ENCODE results near the gene EVPL. TPM values are rescaled to one million over a fixed set of nuclear protein-coding genes. Genes with fewer than 3 reads are reported as not detected.
"Not testable (repeated sequence)": the region's sequence is repeated elsewhere in the genome, so short reads cannot be mapped to it uniquely, and the experiment has no call there.

Gene EVPL
- polyA plus RNA-seq (2012; ENCODE audit: insufficient read depth, insufficient read length), result 3.5 TPM

GRCh38 chr17:76027159-76027839 lies at the start of gene EVPL:
Gene EVPL (minus strand): TSS chr17:76027306. CDS start chr17:76027198, 108 bp downstream.
- no peak within 1 kb of the TSS for H3K4me3 ChIP-seq (ENCODE audit: low read length)
- no peak for DNase-seq (ENCODE audit: low read depth, low spot score)

DNA sequence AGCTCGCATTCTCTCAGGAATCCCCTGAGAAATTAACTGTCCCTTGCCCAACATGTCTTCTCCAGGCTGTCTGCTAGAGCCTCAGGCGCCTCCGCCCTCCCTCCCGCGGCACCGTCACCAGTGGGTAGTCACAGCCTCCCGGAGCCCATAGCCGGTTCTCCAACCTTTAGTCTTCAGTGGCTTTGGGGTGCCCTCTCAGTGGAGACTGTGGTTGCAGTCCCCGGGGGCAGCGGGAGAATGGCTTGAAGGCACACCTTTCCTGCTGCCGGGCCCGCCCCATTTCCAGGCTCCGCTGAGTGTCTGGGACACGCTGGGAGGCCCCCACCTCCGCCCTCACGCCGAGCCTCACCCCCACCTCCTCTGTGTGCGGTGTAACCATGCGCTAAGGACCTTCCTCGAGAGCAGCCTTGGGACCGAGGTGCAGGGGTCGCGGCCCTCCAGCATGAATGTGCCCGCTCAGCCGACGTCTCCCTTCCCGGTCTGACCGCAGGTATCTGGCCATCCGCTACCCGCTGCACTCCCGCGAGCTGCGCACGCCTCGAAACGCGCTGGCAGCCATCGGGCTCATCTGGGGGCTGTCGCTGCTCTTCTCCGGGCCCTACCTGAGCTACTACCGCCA lies 49.1 kb upstream of the EVPL start:
- DNase-seq (ENCODE audit: low read depth, low spot score), result no peak
- no peak overlapping the region for H3K4me3 ChIP-seq (ENCODE audit: low read length)

DNA sequence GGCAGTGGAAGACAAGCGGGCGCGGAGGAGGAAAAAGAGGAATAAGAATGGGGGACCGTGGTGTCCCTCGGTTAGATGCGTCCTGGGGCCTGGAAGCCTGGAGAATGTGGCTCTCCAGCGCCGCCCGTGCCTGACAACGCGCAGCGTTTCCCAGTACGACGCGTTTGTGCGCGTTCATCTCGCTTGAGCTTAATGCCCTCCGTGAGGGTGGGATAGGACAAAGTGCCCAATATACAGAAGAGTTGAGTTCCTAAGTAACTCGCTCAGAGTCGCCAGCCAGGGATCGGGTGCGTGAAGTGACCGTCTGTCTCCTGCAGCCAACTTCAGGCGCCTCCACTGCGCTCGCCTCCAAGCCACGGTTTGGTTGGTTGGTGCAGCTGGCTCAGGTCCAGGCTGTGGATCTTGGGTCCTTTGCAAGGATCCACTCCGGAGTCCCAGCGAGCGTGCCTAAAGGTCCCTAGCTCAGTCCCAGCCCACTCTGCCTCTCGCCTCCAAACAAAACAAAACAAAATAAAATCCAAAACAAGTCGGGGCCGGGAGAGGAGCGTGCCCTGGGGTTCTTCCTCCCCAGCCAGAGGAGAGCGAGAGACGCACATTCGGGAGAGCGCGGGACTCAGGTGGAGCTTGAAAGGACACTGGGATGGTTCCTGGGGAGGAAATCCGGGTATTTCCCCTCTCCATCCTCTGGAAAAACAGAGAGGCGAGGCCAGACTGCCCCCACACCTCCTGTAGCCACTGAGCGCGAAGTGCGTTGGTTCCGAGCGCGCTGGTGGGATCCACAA lies 48.4 kb upstream of the EVPL start:
- no peak for DNase-seq (ENCODE audit: low read depth, low spot score)
- H3K4me3 ChIP-seq (ENCODE audit: low read length), result no peak overlapping the region

GRCh38 chr17:76074390-76075363 lies 47.6 kb upstream of the EVPL start, which contains the start of gene GALR2:
Gene GALR2 (plus strand): TSS chr17:76074781. CDS start chr17:76074884, 103 bp downstream.
- no peak for DNase-seq (ENCODE audit: low read depth, low spot score)
- H3K4me3 ChIP-seq (ENCODE audit: low read length), result no peak within 1 kb of the TSS

- H3K4me3 ChIP-seq (ENCODE audit: low read length), result peak within 1 kb of the TSS; percentile 69
- peak; percentile 83 for DNase-seq (ENCODE audit: low read depth, low spot score)
Observed at GRCh38 chr17:76072148-76072858, 45.2 kb upstream of the EVPL start, which contains the start of gene SRP68. Gene SRP68 (minus strand): TSS chr17:76072517. CDS start chr17:76072491, 26 bp downstream.

DNA sequence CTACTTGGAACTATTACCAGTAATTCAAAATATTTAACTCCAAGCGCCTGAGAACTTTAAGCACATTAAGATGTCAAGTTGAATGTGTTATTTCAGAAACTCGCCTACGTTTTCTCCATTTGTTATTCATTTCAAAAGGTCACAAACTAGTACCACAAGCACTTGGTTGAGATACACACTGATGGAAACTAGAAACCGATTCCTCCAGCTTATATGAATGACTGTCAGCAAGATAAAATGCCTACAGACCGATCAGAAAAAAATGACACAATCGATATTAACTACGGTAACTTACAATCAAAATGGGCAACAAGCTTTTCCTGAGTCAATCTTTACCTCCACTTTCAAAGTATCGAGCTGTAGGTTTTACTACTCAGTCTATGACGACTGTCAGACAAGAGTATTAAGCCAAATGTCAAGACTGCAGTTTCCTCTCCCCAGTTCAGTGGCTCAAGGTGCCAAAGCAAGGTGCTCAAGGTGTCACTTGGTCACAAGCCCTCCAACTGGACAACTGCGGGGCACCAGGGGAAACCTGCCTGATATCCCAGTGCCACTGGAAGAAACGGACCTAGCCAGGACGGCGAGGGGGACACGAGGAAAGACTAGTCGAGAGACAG lies 44.5 kb upstream of the EVPL start:
- H3K4me3 ChIP-seq (ENCODE audit: low read length), result peak overlapping the region; percentile 69
- no peak for DNase-seq (ENCODE audit: low read depth, low spot score)

DNA sequence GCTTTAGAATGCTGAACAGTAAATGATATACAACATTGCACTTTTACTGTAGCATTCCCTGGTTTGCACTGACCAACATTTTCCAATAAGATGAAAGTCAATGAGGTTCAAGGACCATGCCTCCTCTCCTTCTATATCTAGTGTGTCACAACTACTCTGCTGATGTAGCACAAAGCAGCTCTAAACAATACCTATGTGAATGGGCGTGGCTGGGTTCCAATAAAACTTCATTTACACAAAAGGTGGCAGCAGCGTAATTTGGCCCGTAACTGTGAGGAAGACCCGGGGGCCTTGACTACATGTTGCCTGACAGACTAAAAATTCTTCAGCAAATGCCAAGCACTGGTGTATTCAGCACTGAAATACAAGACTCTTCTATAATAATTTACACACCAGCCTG lies 38.7 kb upstream of the EVPL start:
- no peak for DNase-seq (ENCODE audit: low read depth, low spot score)
- H3K4me3 ChIP-seq (ENCODE audit: low read length), result no peak overlapping the region

DNA sequence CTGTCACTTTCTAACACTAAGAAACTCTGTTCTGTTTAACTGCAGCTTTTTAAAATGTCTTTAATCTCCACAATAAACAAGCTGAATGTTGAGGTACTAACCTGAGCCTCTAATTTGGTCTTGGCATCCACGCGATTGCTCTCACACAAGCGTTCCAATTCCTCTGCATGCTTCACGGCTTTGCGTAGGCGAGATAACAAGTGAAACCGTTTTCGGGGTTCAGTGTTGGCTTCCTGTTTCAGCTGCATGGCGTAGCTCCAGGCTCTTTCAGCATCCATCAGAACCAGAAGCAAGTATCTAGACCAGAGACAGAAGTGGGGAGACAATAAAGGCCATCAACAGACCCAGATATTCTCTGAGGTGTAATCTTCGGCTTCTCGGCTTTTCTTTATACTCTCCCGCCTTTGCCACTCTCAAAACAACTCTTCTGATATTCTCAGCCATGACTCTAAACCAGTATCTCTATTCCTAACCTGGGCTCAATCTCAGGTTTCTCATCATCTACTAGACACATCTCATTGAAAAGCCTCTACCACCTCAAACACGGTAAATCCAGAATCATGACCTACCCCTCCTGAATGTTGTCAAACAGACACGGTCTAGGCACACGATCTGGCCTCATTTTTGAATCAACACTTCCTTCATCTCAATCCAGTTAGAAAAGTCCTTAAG lies 36.9 kb upstream of the EVPL start:
- DNase-seq (ENCODE audit: low read depth, low spot score), result no peak
- no peak overlapping the region for H3K4me3 ChIP-seq (ENCODE audit: low read length)

DNA sequence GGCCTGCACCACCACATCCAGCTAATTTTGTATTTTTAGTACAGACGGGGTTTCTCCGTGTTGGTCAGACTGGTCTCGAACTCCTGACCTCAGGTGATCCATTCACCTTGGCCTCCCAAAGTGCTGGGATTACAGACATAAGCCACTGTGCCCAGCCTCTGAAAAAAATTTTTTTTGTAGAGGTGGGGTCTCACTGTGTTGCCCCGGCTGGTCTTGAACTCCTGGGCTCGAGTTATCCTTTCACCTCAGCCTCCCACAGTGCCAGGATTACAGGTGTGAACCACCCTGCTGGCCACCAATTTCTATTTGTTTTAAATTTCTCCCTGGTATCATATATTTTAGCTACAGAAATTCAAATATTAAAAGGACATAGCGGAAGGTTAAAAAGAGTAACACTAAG lies 31.2 kb upstream of the EVPL start:
- DNase-seq (ENCODE audit: low read depth, low spot score); H3K4me3 ChIP-seq (ENCODE audit: low read length): not testable (repeated sequence)

- no peak overlapping the region for H3K4me3 ChIP-seq (ENCODE audit: low read length)
- DNase-seq (ENCODE audit: low read depth, low spot score), result no peak
Observed at GRCh38 chr17:76056882-76057281, 29.8 kb upstream of the EVPL start.

DNA sequence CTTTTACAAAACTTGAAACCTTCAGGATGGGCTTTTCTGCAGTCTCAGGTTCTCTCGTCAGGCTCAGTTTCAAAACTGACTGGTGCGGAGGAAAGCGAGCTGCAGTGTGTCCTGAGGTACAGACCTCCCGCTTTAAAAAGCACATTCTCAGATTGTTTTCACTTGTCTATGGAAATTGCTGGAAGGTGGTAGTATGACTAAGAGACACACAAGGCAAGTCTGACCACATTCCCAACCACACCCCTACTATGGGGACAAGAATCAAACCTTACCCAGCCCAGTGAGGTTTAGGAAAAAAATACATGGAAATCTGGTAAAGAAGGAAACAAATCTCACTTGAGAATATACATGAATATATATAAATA lies 27.0 kb upstream of the EVPL start:
- no peak for DNase-seq (ENCODE audit: low read depth, low spot score)
- H3K4me3 ChIP-seq (ENCODE audit: low read length), result no peak overlapping the region

DNA sequence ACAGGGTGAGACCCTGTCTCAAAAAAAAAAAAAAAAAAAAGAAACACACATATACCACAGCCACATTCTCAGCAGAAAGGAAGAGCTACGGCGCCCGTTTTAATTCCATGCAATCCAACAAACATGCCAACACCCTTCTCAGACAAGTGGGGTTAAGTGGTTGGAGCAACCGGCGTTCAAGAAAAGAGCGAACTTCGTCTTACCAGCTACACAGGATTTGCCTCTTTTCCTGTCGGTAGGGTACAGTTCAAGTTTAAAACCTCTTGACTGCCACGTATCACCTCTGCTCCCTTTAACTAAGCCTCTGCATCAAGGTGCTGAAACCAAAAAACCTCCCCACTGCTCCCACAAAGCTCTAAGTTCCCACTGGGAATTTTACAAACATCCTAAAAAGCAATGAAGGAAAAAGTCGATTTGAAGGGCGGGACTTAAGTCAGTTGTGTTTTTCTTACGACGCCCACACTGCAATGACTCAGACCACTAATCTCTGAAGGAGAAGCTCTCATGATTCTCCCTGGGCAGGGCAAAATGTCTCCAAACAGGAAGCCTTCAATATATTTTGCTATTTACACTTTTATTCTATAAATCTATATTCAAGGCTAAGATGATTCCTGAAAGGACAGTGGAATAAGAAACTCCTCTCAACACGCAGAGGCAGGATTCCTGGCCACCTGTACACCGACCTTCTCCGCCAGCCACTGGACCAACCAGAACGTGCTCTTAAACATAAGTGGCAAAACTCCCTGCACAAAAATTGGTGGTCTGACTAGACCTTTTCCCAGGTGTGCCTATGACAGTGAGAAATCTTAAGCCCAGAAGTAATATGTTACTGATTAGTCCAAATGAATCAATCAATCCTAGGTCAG lies 26.4 kb upstream of the EVPL start:
- H3K4me3 ChIP-seq (ENCODE audit: low read length), result no peak overlapping the region
- DNase-seq (ENCODE audit: low read depth, low spot score), result no peak

DNA sequence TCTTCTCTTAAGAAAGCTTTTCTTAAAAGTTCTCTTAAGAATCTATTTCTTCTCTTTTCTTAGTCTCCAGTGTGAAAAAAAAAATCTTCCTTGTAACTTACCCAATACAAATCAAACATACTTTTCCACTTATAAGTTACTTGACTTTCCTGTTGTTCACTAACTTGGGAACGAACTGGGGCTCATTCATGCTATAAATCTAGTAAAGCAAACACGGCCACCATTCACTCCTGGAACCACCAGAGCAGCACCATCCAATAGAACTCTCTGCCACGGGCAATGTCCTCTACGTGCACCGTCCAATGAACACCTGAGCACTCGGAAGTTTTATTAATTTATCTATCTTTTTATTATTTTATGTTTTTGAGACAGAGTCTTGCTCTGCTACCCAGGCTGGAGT lies 24.5 kb upstream of the EVPL start:
- DNase-seq (ENCODE audit: low read depth, low spot score), result no peak
- H3K4me3 ChIP-seq (ENCODE audit: low read length), result no peak overlapping the region

GRCh38 chr17:76050538-76051467 lies 23.7 kb upstream of the EVPL start:
- no peak overlapping the region for H3K4me3 ChIP-seq (ENCODE audit: low read length)
- no peak for DNase-seq (ENCODE audit: low read depth, low spot score)

DNA sequence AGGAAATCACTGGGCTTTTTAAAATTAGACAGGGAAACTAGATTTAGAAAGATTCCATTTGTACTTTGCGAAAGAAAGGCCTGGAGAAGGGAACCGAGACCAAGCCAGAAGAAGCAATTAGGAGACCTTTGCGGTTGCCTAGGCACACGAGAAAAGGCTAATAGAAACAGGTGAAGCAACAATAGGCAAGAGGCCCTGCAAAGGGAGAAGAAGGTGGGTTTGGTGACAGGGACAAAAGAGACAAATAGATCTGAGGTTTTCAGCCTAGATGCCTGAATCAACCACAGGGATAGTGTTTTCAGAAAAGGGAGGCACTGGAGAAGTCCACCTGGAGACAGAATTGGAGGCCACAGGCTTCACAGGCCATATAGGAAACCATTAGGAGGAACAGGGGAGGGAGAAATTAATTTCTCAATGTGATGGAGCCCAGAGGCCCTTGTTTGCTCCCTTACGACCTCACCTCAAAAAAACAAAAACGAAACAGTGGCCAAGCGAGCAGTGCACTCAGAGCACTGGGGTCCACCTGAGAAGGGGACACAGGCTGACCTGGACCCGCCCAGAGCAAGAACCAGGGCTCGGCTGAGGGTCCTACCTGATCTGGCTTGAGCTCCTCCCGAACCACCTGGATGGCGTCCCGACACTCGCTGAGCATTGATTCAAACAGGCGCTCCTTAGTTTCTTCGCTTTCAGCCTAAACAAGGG lies 22.9 kb upstream of the EVPL start:
- H3K4me3 ChIP-seq (ENCODE audit: low read length), result no peak overlapping the region
- no peak for DNase-seq (ENCODE audit: low read depth, low spot score)

All from Jurkat, Clone E6-1 (cell line).